ENCODE measurements around the gene ALOXE3. TPM values are rescaled to one million over a fixed set of nuclear protein-coding genes. Genes with fewer than 3 reads are reported as not detected.

ALOXE3 gene
- total and polyA plus RNA-seq, 5 experiments from 2014 or later: 0.13 to 0.52 (median 0.18) TPM; not detected in 2

DNA sequence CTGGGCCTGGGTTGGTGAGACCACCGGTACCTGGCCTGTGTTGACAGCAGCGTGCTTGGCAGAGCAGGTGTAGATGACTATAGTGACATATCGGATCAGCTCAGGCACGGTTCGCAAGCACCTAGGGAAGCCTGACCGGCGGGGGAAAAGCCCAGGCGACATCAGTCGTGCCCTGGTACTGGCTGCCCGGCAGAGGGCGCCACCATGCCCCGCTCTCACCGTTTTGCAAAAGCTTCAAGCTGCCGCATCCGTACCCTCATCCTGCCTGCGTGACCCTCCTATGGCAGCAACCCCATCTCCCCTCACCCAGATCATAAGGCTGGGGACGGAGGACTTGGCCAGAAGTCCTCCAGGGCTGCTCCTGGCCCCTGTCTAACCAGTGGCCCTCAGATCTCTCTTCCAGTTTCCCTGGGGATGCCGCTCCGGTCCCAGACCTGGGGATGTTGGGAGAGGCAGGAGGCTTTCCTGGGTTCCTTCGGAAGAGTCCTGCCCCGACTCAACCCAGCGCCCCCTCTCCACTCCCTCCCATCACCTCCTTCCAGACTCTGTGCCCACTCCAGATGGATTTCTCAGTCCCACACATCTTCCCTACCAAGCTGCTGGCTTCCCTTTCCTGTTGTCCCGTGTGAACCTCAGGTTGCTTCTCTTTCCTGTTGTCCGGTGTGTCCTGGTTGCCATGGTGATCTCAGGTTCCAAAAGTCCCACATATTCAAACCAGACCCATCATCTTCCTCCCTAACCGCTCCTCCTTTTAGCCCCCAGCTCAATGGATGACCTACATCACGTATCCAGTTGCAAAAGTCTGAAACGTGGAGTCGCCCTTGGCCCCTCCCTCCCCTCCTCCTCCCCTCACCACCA is 44.5 kb downstream of the ALOXE3 start:
- no peaks in the 10 kb centered on the region for H3K9me3 Mint-ChIP-seq
- peaks cover 6 to 50% (median 31%) of the 10 kb centered on the region in 5 donors for H3K27me3 Mint-ChIP-seq
- H3K36me3 Mint-ChIP-seq: no peaks in the 10 kb centered on the region
- ATAC-seq (peak; percentile 89 to 94), DNase-seq (peak; percentile 75 to 89 (median 82))
- peak overlapping the region; percentile 72 to 89 (median 84) for H3K4me3 Mint-ChIP-seq
- POLR2A ChIA-PET: interaction anchor here (0.6 to 1.5 kb wide), 8 partner anchors 19 to 388 kb away, joined by 3 to 5 read pairs (median 3); no protein-coding TSS in a partner anchor
- peak overlapping the region in 8 of 10 donors; percentile 22 to 88 (median 70) for H3K27ac Mint-ChIP-seq
- H3K4me1 Mint-ChIP-seq: peaks cover 17 to 30% (median 29%) of the 10 kb centered on the region in 4 donors

DNA sequence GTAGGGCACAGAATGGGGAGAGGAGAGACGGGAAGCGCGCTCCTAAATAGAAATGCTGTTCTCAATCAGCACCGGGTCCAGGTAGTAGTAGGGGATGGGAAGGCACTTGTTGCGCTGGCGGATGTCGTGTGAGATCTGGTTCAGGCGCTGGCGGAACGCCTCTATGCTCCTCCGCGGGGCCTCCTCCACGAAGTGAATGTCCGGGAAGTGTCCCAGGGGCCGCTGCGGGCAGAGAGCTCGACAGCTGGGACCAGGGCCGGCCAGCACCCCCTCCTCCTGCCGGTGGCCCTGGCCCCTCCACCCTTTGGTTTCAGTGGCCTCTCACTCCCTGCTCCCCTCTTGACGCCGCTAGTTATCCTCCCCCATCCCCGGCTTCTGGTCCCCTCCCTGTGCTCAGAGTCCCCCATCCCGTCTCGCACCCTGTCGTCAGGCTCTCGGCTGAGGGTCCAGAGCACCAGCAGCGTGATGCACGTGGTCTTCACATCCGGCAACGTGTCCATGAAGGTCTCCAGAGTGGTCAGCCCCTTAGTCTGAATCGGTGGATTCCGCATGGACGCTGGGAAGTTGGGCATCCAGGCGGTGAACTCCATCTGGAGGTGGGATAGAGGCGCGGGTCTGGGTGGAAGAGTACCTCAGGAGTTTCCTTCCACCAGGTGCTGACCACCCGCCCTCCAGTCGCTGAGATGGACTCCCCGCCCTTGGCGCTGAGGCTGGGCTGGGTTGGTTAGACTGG is 45.4 kb downstream of the ALOXE3 start:
- H3K4me1 Mint-ChIP-seq: peaks cover 17 to 30% (median 28%) of the 10 kb centered on the region in 4 donors
- H3K4me3 Mint-ChIP-seq: peak overlapping the region; percentile 72 to 89 (median 83)
- DNase-seq (peak in 8 of 10 donors; percentile 16 to 63 (median 32)), ATAC-seq (peak; percentile 58 to 77)
- POLR2A ChIA-PET: interaction anchor here (0.9 to 1.5 kb wide), 3 partner anchors 37 to 218 kb away, joined by 3 read pairs; no protein-coding TSS in a partner anchor
- peaks cover 6 to 50% (median 31%) of the 10 kb centered on the region in 5 donors for H3K27me3 Mint-ChIP-seq
- H3K9me3 Mint-ChIP-seq: no peaks in the 10 kb centered on the region
- H3K36me3 Mint-ChIP-seq: no peaks in the 10 kb centered on the region
- H3K27ac Mint-ChIP-seq: peak overlapping the region in 6 of 10 donors; percentile 23 to 76 (median 55)

DNA sequence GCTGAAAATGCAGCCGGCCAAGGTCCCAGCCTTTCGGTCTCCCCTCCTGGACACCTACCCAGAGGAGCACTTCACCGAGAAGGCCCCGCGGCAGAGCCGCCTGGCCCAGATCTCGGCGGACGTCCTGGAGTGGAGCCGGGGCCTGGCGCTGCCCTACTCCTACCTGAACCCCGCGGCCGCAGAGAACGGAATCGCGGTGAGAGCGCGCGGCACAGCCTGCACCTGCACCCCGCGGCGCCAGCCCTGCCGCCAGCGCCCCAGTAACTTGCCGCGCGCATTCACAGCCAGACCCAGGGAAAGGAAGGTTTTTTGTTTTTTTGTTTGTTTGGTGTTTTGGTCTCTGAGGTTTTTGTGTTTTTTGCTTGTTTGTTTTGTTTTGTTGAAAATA is 46.0 kb downstream of the ALOXE3 start:
- H3K9me3 Mint-ChIP-seq: no peaks in the 10 kb centered on the region
- DNase-seq (peak in 1 of 10 donors; percentile 18), ATAC-seq (peak; percentile 23 to 45)
- peaks cover 15 to 30% (median 28%) of the 10 kb centered on the region in 4 donors for H3K4me1 Mint-ChIP-seq
- peak overlapping the region; percentile 72 to 88 (median 83) for H3K4me3 Mint-ChIP-seq
- POLR2A ChIA-PET: interaction anchor here (0.9 to 1.5 kb wide), 2 partner anchors 38 to 82 kb away, joined by 3 read pairs; no protein-coding TSS in a partner anchor
- peak overlapping the region in 3 of 10 donors; percentile 23 to 63 (median 49) for H3K27ac Mint-ChIP-seq
- peaks cover 6 to 50% (median 31%) of the 10 kb centered on the region in 5 donors for H3K27me3 Mint-ChIP-seq
- no peaks in the 10 kb centered on the region for H3K36me3 Mint-ChIP-seq

DNA sequence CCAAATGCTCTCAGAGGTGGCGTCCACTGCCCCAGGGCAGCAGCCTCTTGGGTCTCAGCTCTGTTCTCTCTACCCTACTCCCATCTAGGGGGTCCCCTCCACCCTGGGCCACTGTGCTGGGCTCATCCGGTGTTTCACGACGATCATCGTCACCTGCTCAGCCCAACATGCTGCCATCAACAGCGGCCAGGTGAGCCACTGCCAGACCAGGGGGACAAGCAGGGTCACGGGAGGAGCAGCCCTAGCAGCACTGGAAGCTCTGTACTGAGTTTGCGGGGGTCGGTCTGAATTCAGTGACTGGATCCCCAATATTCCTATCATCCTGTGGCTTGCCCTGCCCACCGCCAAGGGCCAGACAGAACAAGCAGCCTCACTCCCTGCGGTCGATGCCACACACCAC is 46.8 kb downstream of the ALOXE3 start:
- Mint-ChIP-seq H3K4me1 (peaks cover 13 to 30% (median 28%) of the 10 kb centered on the region in 4 donors), H3K4me3 (peak overlapping the region in 3 of 10 donors; percentile 10 to 77 (median 16)), H3K36me3 (no peaks in the 10 kb centered on the region), H3K9me3 (no peaks in the 10 kb centered on the region), H3K27ac (no peak overlapping the region), H3K27me3 (peaks cover 6 to 50% (median 31%) of the 10 kb centered on the region in 5 donors)
- ATAC-seq (no peak), DNase-seq (no peak)
- POLR2A ChIA-PET: interaction anchor here (0.9 to 1.5 kb wide), 2 partner anchors 39 to 81 kb away, joined by 3 read pairs; no protein-coding TSS in a partner anchor

DNA sequence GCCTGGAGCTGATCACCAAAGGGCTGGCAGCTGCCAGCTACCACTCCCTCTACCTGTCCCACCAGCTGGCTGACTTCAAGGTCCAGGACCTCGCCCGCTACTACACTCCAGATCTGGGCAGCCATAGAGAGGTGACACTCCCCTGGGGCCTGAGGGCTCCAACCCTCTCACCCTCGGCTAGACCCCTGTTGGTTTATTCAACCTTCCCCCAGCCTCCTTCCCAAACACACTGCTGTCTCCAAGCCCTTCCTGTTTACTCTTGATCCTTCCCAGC is 48.8 kb downstream of the ALOXE3 start:
- DNase-seq (no peak), ATAC-seq (no peak)
- Mint-ChIP-seq H3K9me3 (no peaks in the 10 kb centered on the region), H3K27me3 (peaks cover 6 to 43% (median 26%) of the 10 kb centered on the region in 5 donors), H3K36me3 (no peaks in the 10 kb centered on the region), H3K27ac (peak overlapping the region in 1 of 10 donors; percentile 67), H3K4me3 (no peak overlapping the region), H3K4me1 (peaks cover 10 to 28% (median 25%) of the 10 kb centered on the region in 4 donors)
- POLR2A ChIA-PET: interaction anchor here (0.7 to 1.0 kb wide), 2 partner anchors 10 to 183 kb away, joined by 3 read pairs; no protein-coding TSS in a partner anchor

DNA sequence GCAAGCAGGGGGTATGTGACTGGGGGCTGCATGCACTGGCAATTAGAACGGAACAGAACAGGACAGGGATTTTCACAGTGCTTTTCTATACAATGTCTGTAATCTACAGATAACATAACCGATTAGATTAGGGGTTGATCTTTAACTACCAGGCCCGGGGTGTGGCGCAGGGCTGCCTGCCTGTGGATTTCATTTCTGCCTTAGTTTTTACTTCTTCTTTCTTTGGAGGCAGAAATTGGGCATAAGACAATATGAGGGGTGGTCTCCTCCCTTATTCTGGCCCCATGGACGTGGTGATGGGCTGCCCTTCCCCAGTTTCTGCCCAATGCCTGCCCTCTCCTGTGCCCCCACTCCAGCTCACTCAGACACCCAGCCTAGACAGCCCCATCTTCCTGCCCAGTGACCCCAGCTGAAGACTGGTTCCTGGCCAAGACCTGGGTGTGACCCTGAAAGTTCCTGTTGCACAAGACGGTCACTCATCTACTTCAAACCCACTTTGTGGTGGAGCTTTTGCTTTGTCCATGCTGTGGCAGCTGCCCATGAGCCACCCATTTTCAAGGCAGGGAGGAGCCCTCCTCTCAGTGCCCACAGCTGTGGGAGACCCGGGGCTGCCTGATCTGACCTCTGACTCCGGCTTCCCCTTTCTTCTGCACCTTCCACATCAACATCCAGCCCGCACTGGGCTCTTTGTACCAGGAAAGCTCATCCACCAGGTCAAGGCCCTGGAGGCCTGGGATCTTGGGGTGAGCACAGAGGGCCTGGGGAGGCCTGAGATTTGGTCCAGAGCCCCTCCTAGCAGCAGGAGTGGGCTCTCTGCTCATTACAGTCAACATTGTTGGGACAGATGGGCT is 49.4 kb downstream of the ALOXE3 start:
- POLR2A ChIA-PET: interaction anchor here (1.0 kb wide), 1 partner anchor 11 kb away, joined by 3 read pairs; no protein-coding TSS in a partner anchor
- DNase-seq (no peak), ATAC-seq (no peak)
- no peaks in the 10 kb centered on the region for H3K9me3 Mint-ChIP-seq
- H3K36me3 Mint-ChIP-seq: no peaks in the 10 kb centered on the region
- no peak overlapping the region for H3K4me3 Mint-ChIP-seq
- H3K27ac Mint-ChIP-seq: peak overlapping the region in 1 of 10 donors; percentile 49
- peaks cover 10 to 23% (median 20%) of the 10 kb centered on the region in 4 donors for H3K4me1 Mint-ChIP-seq
- H3K27me3 Mint-ChIP-seq: peaks cover 6 to 43% (median 24%) of the 10 kb centered on the region in 5 donors

DNA sequence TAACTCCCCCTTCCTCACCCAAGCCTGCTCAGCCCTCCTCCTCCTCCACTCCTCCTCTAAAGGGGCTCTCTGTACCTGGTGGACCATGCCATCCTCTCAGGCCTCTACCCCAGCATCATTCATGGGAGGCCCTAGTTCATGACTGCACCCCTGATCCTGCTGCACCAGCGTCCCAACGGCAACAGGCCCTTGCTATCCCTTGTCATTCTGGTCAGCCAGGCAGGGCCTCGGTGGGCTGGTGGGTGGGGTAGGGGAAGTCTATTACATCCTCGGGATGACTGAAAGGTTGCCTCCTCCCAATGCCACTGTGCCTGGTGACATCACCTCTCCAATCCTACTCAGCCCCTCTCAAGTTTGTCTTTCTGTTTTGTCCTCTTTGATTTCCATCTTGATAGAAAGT is 50.5 kb downstream of the ALOXE3 start:
- Mint-ChIP-seq H3K27ac (no peak overlapping the region), H3K9me3 (no peaks in the 10 kb centered on the region), H3K36me3 (no peaks in the 10 kb centered on the region), H3K4me1 (peaks cover 4 to 11% (median 10%) of the 10 kb centered on the region in 4 donors), H3K4me3 (no peak overlapping the region), H3K27me3 (peaks cover 11 to 45% (median 29%) of the 10 kb centered on the region in 5 donors)
- no peak for ATAC-seq
- POLR2A ChIA-PET: no interaction called here
- no peak for DNase-seq

DNA sequence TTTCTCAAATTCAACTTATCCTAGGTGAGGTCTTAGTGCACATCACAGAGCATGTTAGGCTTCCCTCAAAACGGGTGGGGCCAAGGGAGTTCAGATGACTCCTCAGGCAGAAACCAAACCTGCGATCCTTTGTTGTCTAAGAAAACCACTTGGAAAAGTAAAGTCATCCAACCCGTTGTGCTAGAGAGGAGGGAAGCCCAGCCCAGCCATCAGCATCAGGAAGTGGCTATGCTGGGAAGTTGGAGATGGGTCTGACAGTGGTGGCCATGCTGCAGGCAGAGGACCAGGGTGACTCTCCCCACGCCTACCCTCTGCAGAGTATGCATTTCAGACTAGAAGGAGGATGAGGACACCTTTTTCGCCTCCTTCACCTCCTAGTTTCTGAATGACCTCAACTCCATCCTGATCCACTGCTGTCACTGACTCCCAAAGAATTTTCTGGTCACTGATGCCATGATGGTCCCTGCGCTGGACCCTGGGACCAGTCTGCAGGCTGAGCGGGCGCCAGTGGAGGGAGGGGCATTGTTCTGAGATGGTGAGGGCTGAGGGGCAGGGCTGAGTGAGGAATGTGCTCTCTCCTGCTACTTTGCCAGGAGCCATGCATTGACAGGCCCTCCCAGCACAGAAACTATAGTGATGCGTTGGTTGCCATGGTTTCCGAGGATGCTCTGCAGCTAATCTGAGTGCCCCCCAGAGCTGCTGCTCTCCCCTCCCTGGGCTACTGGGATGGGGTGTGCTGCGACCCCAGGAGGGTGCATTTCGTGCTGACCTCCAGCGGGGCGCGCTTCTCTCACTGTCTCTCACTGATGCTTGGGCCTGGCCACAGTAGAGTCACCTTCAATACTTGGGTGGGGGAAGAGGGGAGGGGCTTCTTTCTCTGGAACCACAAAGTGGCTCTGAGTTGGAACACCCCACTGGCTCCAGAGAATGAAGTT is 51.2 kb downstream of the ALOXE3 start:
- Mint-ChIP-seq H3K36me3 (no peaks in the 10 kb centered on the region), H3K27ac (peak overlapping the region in 1 of 10 donors; percentile 38), H3K27me3 (peaks cover 13 to 48% (median 31%) of the 10 kb centered on the region in 5 donors), H3K4me1 (peaks cover 3 to 4% (median 4%) of the 10 kb centered on the region in 4 donors), H3K4me3 (no peak overlapping the region), H3K9me3 (no peaks in the 10 kb centered on the region)
- DNase-seq: no peak
- POLR2A ChIA-PET: no interaction called here
- ATAC-seq: no peak

DNA sequence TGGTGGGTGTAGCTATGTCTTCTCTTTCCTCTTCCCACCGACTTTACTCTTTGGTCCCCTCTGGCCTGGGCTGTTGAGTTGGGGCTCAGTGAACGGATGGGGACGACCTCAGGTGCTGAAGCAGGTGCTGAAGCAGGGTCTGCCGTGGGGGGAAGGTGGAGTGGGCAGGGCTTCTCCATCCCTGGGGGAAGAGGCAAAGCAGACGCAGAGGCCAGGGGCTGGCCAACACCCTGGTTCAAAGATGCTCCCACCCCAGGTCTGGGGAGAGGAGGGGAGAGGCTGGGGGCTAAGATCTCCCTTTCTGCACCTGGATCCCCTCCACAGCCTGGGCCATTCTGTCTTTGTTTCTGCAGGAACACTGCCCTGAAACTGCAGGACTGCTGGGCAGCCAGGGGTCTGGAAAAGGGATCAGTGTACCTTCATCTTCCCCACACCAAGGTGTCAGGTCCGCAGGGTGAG is 53.7 kb downstream of the ALOXE3 start:
- Mint-ChIP-seq H3K4me1 (peaks cover 0 to 4% (median 2%) of the 10 kb centered on the region in 4 donors), H3K36me3 (no peaks in the 10 kb centered on the region), H3K4me3 (no peak overlapping the region), H3K27me3 (peaks cover 26 to 45% (median 35%) of the 10 kb centered on the region in 5 donors), H3K9me3 (no peaks in the 10 kb centered on the region), H3K27ac (no peak overlapping the region)
- DNase-seq (no peak), ATAC-seq (no peak)
- POLR2A ChIA-PET: no interaction called here

DNA sequence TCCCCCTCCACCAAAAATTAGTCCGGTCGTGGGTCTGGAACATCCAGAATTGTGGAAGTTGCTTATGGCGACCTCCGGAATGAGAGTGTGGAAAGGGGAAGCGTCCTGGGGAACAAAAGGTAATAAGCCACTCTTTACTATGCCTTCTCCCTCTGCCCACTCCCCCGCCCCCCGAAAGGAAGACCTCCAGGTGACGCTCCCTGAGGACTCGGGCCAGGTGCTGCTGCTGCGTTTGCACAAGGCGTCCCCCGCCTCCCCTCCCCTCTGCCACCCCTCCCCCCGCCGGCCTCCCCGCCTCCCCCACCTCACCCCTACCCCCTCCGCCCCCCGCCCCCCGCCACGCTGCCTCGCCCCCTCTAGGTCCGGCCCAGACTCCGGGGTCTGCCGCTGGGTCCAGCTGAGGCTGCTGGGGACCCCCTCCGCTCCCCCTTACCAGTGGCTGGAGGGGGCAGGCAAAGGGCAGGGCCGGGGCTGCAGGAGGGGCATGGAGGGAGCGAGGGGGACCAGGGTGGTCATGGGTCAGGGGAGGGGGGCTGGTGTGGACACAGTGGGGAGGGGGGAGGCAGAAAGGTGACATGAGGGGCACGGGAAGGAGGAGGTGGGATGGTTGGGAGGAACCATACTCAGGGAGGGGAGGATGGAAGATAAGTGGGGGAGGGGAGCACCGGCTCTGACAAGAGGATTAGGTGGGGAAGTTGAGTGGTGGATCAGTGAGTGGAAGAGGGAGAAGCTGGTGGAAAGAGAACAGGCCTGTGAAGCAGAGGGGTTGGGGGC is 54.4 kb downstream of the ALOXE3 start:
- Mint-ChIP-seq H3K27me3 (peaks cover 26 to 51% (median 39%) of the 10 kb centered on the region in 5 donors), H3K4me3 (no peak overlapping the region), H3K9me3 (no peaks in the 10 kb centered on the region), H3K27ac (no peak overlapping the region), H3K4me1 (peaks cover 0 to 4% (median 2%) of the 10 kb centered on the region in 4 donors), H3K36me3 (no peaks in the 10 kb centered on the region)
- POLR2A ChIA-PET: no interaction called here
- ATAC-seq (no peak), DNase-seq (peak in 1 of 10 donors; percentile 19)

Data from naive thymus-derived CD8-positive, alpha-beta T cell (primary cell).